GM23248 (cell line): Measurements from ENCODE around the gene MPZL3.

Experiments used
- EZH2 ChIP-seq: fragments of 200-600 bp; sonication (generic); IDR thresholded peaks from 2 replicates; pipeline ENCODE4 v1.6.1; 2018; ENCODE audit warnings: antibody characterized with exemption, mild to moderate bottlenecking; ENCODE audit not compliant: insufficient read depth, poor library complexity, severe bottlenecking
- EZH2phosphoT487 ChIP-seq: fragments of 200-600 bp; sonication (generic); IDR thresholded peaks from 2 replicates; pipeline ENCODE4 v1.6.1; 2018; ENCODE audit warnings: antibody characterized with exemption, moderate library complexity, mild to moderate bottlenecking, low read depth; ENCODE audit not compliant: insufficient read depth

DNA sequence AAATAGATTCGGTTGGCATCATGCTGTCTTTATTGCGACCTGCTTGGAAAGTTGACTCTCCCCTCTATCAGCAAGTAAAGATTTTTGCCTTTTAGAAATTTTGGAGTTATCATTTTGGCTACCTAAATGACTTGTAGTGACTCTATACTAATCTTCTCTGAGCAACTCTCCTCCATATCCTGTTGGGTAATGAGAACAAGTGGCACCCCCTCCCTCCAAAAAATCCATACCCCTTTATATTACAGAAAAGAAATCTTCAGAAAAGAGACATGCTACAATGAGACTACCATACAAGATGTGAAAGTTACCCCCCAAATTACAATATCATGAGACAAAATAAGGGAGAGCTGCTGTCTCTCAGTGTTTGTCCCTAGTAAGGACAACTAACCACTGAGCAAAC, 28.6 kb downstream of the MPZL3 start:
- TF ChIP-seq EZH2 (no peak), EZH2phosphoT487 (no peak)
